ENCODE data around the gene CDC42BPG.
"Not testable (repeated sequence)": the region's sequence is repeated elsewhere in the genome, so short reads cannot be mapped to it uniquely, and the experiment has no call there.

Gene CDC42BPG

DNA sequence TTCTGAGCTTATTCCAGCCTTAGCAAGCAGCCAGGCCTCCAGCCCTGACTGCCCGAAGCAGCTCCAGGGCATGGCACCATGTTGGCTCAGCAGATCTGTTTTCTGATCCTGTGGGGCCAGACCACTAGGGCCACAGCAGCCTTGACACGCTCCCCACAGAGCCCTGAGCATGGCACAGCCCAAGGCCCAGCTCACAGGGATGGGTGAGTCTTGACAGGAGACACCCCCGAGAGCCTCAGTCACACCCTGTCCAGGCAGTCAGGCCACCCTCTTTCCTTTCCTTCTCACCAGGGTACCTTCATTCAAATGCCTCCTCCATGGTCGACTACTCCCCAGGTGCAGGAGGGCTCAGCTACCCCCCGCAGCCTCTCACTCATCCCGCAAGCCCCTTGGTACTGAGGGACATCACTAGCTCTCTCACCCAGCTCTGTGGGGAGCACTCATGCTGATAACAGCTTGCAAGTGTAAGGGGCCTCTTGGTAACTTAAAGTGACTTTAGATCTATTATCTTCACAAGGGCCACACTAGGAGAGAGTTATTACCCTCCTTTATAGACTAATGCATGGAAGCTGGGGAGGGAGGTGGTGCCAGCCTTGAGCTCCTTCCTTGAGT is 3.9 kb upstream of the CDC42BPG start:
- H3K9me3 ChIP-seq (replicated peaks in 1 of 11) = no peaks in the 10 kb centered on the region
- peak overlapping the region in 4 of 11 experiments; percentile 16 to 68 (median 34); a peak in 8 of 22 replicates for H3K27ac ChIP-seq
- H3K27me3 ChIP-seq = peaks cover 0 to 18% (median 8%) of the 10 kb centered on the region in 11 experiments; a peak in 14 of 22 replicates
- H3K4me1 ChIP-seq = peaks cover 70 to 86% (median 82%) of the 10 kb centered on the region in 10 experiments
- peak overlapping the region; percentile 63 to 100 (median 84) for H3K4me2 ChIP-seq
- H3K9ac ChIP-seq = peak overlapping the region in 7 of 11 experiments; percentile 4 to 57 (median 27); a peak in 7 of 22 replicates
- no peak for TF ChIP-seq Cebpa-rat (IDR thresholded peaks at IDR 0.05)
- peaks cover 14 to 34% (median 25%) of the 10 kb centered on the region in 11 experiments; a peak in 19 of 22 replicates for H4K20me1 ChIP-seq
- H3K36me3 ChIP-seq = peaks cover 0 to 16% (median 12%) of the 10 kb centered on the region in 11 experiments; a peak in 14 of 22 replicates
- no peak overlapping the region for H3K4me3 ChIP-seq

DNA sequence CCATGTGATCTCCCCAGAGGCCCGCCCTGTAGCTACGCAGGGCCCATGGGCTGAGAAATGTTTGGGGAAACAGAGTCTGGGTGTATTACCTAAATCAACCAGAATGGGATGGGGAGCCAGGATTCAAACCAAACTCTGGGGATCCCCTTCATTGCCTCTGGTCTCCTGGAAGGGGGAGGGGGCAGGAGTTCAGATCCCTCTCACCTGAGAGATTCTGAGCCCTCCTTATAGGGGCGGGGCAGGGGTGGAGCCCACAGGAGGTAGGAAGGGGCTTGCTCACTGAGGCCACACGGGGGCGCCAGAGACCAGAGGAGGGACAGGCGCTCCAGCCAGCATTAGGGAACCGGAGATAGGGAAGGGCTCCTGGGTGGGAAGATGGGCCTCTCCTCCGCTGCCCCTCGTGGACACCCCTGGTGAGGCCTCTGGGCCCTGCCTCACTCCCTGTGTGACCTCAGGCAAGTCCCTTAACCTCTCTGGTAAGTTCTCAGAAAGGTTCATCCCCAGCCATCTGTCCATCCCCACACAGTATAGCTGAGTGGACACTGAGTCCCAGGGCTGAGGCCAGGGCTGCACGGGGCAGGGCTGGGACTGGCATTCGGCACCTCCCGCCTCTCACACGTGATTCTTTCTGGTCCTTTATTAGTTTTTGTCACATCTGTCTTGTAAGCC is 2.7 kb upstream of the CDC42BPG start:
- no peak for TF ChIP-seq Cebpa-rat (IDR thresholded peaks at IDR 0.05)
- Histone ChIP-seq H3K9ac (no peak overlapping the region), H3K36me3 (peaks cover 0 to 5% (median under 1%) of the 10 kb centered on the region in 11 experiments; a peak in 2 of 22 replicates), H3K4me2 (peak overlapping the region in 10 of 11 experiments; percentile 7 to 98 (median 51); a peak in 13 of 22 replicates), H3K4me1 (peaks cover 62 to 84% (median 79%) of the 10 kb centered on the region in 10 experiments), H4K20me1 (peaks cover 4 to 25% (median 13%) of the 10 kb centered on the region in 11 experiments; a peak in 16 of 22 replicates), H3K4me3 (no peak overlapping the region), H3K27me3 (peaks cover 0 to 19% (median 8%) of the 10 kb centered on the region in 11 experiments; a peak in 14 of 22 replicates), H3K27ac (no peak overlapping the region), H3K9me3 (replicated peaks in 1 of 11) (no peaks in the 10 kb centered on the region)

DNA sequence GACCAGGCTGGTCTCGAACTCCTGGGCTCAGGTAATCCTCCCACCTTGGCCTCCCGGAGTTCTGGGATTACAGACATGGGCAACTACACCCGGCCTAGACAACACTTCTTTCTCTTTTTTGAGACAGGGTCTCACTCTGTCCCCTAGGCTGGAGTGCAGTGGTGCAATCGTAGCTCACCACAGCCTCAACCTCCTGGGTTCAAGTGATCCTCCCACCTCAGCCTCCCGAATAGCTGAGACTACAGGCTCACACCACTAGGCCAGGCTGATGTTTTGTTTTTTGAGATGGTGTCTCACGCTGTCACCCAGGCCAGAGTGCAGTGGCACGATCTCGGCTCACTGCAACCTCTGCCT is 1.3 kb upstream of the CDC42BPG start:
- H3K9me3 ChIP-seq (replicated peaks in 1 of 11); H3K27ac ChIP-seq: not testable (repeated sequence)

DNA sequence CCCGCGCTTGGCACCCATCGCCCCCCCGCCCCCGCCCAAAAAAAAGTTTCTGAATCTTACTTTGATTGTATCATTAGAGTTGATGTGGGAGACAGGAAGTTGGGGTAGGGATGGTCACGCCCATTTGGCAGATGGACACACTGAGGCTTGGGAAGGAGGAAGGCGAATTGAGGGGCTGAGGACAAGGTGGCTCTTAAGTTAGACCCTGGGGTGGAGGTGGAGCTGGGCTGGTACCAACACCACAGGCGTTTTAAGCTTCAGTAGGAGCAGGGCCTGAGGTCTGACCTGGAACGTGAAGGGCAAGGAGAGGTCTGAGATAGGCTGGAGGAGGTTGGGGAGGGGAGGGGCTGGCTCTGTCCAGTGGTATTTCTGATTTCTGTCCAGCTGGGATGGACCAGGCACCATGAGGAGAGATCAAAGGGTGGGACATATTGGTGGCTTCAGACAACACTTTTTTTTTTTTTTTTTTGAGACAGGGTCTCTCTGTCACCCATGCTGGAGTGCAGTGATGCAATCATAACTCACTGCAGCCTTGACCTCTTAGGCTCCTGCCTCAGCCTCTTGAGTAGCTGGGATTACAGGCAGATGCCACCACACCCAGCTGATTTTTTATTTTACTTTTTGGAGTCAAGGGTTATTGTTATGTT is 799 bp upstream of the CDC42BPG start:
- peak overlapping the region; percentile 38 to 71 (median 57); a peak in 18 of 20 replicates for H3K4me3 ChIP-seq
- peak in 1 of 11 experiments; percentile 29; a peak in 1 of 22 replicates for TF ChIP-seq Cebpa-rat (IDR thresholded peaks at IDR 0.05)
- H3K9ac ChIP-seq = peak overlapping the region in 10 of 11 experiments; percentile 56 to 70 (median 64); a peak in 14 of 22 replicates
- peaks cover 0 to 19% (median 8%) of the 10 kb centered on the region in 11 experiments; a peak in 14 of 22 replicates for H3K27me3 ChIP-seq
- H3K4me2 ChIP-seq = peak overlapping the region; percentile 67 to 91 (median 83)
- peaks cover 43 to 67% (median 60%) of the 10 kb centered on the region in 10 experiments for H3K4me1 ChIP-seq
- peaks cover 0 to 12% (median 0%) of the 10 kb centered on the region in 11 experiments; a peak in 3 of 22 replicates for H4K20me1 ChIP-seq
- no peaks in the 10 kb centered on the region for H3K9me3 ChIP-seq (replicated peaks in 1 of 11)
- H3K27ac ChIP-seq = peak overlapping the region in 4 of 11 experiments; percentile 34 to 54 (median 45); a peak in 4 of 22 replicates
- H3K36me3 ChIP-seq = no peaks in the 10 kb centered on the region

More for the DNA sequence above, 1.3 kb upstream of the CDC42BPG start:
- peaks cover 48 to 72% (median 65%) of the 10 kb centered on the region in 10 experiments for H3K4me1 ChIP-seq
- peaks cover 0 to 12% (median 0%) of the 10 kb centered on the region in 11 experiments; a peak in 3 of 22 replicates for H4K20me1 ChIP-seq
- H3K4me2 ChIP-seq = peak overlapping the region in 2 of 11 experiments; percentile 80 to 90; a peak in 2 of 22 replicates
- H3K36me3 ChIP-seq, H3K9ac ChIP-seq, H3K4me3 ChIP-seq: not testable (repeated sequence)
- H3K27me3 ChIP-seq = peaks cover 0 to 19% (median 8%) of the 10 kb centered on the region in 11 experiments; a peak in 14 of 22 replicates

DNA sequence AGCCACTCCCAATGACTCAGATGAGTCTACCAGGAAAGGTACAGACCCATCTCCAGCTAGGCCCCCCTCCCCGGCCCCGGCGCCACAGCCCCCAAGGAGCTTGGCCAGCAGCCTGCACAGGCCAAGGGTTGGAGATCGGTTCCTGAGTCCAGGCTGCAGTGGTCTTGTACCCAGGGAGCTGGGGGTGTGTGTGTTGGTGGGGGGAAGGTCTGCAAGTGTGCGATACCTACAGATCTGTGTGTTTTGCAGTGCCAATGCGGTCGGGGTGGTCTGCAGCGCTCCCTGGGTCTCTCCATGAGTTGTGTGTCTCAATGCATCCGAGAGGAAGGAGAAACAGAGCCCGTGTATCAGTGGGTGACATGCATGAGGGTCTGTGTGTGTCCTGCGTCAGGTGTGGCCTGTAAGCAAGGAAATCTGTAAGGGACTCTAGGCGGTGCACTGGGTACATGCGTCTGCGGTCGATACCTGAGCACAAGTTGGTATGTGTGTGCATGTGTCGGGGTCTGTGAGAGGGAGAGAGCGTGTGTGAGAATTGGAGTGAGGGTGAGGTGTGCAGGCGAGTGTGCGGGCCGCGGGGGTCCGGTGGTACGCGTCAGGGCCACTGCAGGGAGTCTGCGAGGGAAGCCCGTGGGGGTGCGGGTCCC is 645 bp downstream of the CDC42BPG start:
- Histone ChIP-seq H3K4me1 (peaks cover 29 to 53% (median 46%) of the 10 kb centered on the region in 10 experiments), H3K4me3 (peak overlapping the region in 9 of 10 experiments; percentile 38 to 71 (median 58); a peak in 11 of 20 replicates), H3K27ac (no peak overlapping the region), H3K36me3 (no peaks in the 10 kb centered on the region), H4K20me1 (peaks cover 0 to 12% (median 0%) of the 10 kb centered on the region in 11 experiments; a peak in 3 of 22 replicates), H3K4me2 (peak overlapping the region; percentile 67 to 91 (median 83)), H3K9ac (peak overlapping the region in 8 of 11 experiments; percentile 59 to 70 (median 64); a peak in 9 of 22 replicates), H3K27me3 (peaks cover 0 to 19% (median 8%) of the 10 kb centered on the region in 11 experiments; a peak in 14 of 22 replicates), H3K9me3 (replicated peaks in 1 of 11) (no peaks in the 10 kb centered on the region)
- TF ChIP-seq Cebpa-rat (IDR thresholded peaks at IDR 0.05) = no peak

DNA sequence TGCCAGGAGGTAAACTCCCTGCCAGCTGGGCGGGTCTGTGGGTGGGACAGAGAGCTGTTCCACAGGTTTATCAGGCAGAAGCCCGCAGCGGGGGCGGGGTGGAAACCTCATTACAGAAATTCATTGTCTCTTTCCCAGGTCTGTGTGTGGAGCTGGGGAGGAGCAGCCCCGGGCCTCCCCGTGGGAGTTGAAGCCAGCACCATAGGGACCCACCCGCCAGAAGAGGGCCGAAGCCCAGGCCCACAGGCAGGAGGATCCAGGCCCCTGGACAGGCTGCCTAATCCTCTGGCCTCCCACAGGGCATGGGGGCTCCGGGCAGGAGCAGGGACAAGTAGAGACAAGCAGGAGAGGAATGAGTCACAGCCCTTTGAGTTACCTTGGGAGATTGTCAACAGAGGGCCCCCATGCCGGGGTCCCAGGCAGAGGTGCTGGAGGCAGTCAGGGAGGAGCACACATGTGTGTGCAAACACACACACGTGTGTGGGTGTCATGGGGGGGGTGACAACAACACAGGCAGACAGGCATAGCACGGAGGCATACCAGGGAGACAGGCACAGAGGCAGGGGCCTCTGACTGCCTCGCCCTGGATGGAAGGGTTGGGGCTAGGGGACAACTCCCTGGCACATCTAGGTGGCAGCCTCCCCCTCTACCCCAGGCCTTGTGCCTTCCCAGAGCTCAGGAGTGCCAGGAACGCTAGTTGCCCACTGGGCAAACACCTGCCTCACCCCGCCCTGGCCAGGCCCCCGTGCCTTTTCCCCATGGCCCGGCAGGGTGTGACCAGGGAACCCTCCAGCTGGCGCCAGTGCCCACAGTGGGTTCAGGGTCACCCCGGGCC is 1.4 kb downstream of the CDC42BPG start:
- no peak for TF ChIP-seq Cebpa-rat (IDR thresholded peaks at IDR 0.05)

DNA sequence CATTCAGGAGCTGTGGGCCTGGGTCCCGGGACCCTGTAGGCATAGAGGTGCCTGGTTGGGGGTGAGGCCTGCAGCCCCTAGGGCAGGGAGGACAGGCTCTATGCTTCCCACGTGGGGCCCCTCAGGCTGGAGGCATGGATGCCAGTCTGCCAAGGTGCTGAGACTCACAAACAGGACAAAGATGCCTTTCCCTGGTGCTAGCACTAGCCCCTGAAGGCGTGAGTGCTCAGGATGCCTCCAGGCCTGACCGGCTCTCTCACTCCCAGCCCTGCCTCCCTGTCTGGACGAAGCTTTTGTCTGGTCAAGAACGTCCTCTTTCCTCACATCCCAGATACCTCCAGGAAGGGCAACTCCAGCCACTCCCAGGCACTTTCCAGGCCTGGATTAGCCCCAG is 2.1 kb downstream of the CDC42BPG start:
- Histone ChIP-seq H3K4me2 (peak overlapping the region in 6 of 11 experiments; percentile 76 to 90 (median 84); a peak in 8 of 22 replicates), H3K9ac (no peak overlapping the region), H4K20me1 (peaks cover 0 to 12% (median 0%) of the 10 kb centered on the region in 11 experiments; a peak in 3 of 22 replicates), H3K27ac (no peak overlapping the region), H3K36me3 (no peaks in the 10 kb centered on the region), H3K4me1 (peaks cover 15 to 51% (median 42%) of the 10 kb centered on the region in 10 experiments), H3K27me3 (peaks cover 0 to 19% (median 8%) of the 10 kb centered on the region in 11 experiments; a peak in 14 of 22 replicates), H3K4me3 (no peak overlapping the region), H3K9me3 (replicated peaks in 1 of 11) (no peaks in the 10 kb centered on the region)
- TF ChIP-seq Cebpa-rat (IDR thresholded peaks at IDR 0.05) = no peak

More for the DNA sequence above, 1.4 kb downstream of the CDC42BPG start:
- Histone ChIP-seq H3K27me3 (peaks cover 0 to 19% (median 8%) of the 10 kb centered on the region in 11 experiments; a peak in 14 of 22 replicates), H3K9me3 (replicated peaks in 1 of 11) (no peaks in the 10 kb centered on the region), H3K4me1 (peaks cover 22 to 51% (median 42%) of the 10 kb centered on the region in 10 experiments), H3K4me2 (peak overlapping the region; percentile 67 to 91 (median 83); a peak in 19 of 22 replicates), H3K36me3 (no peaks in the 10 kb centered on the region), H4K20me1 (peaks cover 0 to 12% (median 0%) of the 10 kb centered on the region in 11 experiments; a peak in 2 of 22 replicates), H3K27ac (no peak overlapping the region), H3K9ac (peak overlapping the region in 4 of 11 experiments; percentile 9 to 41 (median 30); a peak in 3 of 22 replicates), H3K4me3 (no peak overlapping the region)

All from BLaER1 treated with 17β-estradiol and CSF1 and Interleukin-3, amounts not matched to agents 10 nM and 100 nM (cell line).